ENCODE measurements around the gene CXorf49.
"Not testable (repeated sequence)": the region's sequence is repeated elsewhere in the genome, so short reads cannot be mapped to it uniquely, and the experiment has no call there.

DNA sequence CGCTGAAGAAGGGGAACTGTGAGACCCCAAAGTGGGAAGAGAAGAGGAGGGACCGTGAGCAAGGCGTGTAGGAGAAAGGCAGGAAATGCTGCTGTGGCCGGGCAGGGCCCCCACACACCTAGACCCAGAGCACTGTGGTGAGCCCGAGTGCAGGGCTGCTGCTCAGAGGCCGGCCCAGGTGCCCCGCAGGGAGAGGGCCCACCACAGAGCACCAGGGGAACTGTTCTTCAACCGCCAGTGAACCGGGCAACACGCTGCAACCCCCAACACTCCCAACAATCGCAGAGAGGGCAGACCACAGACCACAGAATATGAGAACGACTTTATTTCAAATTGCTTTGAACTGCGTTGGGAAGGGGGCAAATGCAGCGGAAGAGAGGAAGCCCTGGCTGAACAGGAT, 4.0 kb downstream of the CXorf49 start:
- TF ChIP-seq, protein P1, sequence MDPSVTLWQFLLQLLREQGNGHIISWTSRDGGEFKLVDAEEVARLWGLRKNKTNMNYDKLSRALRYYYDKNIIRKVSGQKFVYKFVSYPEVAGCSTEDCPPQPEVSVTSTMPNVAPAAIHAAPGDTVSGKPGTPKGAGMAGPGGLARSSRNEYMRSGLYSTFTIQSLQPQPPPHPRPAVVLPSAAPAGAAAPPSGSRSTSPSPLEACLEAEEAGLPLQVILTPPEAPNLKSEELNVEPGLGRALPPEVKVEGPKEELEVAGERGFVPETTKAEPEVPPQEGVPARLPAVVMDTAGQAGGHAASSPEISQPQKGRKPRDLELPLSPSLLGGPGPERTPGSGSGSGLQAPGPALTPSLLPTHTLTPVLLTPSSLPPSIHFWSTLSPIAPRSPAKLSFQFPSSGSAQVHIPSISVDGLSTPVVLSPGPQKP (IDR thresholded peaks at IDR 0.05; ENCODE audit: low read depth, low read length): not testable (repeated sequence)
- TF ChIP-seq, protein P2, sequence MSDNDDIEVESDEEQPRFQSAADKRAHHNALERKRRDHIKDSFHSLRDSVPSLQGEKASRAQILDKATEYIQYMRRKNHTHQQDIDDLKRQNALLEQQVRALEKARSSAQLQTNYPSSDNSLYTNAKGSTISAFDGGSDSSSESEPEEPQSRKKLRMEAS (IDR thresholded peaks at IDR 0.05; ENCODE audit: low read depth, low read length): not testable (repeated sequence)
- TF ChIP-seq CHD2 (IDR thresholded peaks at IDR 0.05; ENCODE audit: borderline replicate concordance, low read depth, low read length); JUND (IDR thresholded peaks at IDR 0.05; ENCODE audit: low read depth, low read length); CEBPB (IDR thresholded peaks at IDR 0.05; ENCODE audit: borderline replicate concordance in 1 of 2, low read depth in 2 of 2, low read length in 2 of 2); SP1 (IDR thresholded peaks at IDR 0.05; ENCODE audit: low read depth, low read length); POLR2AphosphoS5 (IDR thresholded peaks at IDR 0.05; ENCODE audit: low read length); ZBED1 (IDR thresholded peaks at IDR 0.05; ENCODE audit: borderline replicate concordance): not testable (repeated sequence)
- TF ChIP-seq, protein P3, sequence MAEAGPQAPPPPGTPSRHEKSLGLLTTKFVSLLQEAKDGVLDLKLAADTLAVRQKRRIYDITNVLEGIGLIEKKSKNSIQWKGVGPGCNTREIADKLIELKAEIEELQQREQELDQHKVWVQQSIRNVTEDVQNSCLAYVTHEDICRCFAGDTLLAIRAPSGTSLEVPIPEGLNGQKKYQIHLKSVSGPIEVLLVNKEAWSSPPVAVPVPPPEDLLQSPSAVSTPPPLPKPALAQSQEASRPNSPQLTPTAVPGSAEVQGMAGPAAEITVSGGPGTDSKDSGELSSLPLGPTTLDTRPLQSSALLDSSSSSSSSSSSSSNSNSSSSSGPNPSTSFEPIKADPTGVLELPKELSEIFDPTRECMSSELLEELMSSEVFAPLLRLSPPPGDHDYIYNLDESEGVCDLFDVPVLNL (IDR thresholded peaks at IDR 0.05; ENCODE audit: low read depth, low read length): not testable (repeated sequence)
- TF ChIP-seq, protein P4, sequence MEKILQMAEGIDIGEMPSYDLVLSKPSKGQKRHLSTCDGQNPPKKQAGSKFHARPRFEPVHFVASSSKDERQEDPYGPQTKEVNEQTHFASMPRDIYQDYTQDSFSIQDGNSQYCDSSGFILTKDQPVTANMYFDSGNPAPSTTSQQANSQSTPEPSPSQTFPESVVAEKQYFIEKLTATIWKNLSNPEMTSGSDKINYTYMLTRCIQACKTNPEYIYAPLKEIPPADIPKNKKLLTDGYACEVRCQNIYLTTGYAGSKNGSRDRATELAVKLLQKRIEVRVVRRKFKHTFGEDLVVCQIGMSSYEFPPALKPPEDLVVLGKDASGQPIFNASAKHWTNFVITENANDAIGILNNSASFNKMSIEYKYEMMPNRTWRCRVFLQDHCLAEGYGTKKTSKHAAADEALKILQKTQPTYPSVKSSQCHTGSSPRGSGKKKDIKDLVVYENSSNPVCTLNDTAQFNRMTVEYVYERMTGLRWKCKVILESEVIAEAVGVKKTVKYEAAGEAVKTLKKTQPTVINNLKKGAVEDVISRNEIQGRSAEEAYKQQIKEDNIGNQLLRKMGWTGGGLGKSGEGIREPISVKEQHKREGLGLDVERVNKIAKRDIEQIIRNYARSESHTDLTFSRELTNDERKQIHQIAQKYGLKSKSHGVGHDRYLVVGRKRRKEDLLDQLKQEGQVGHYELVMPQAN (conservative IDR thresholded peaks at IDR 0.05): not testable (repeated sequence)
- TF ChIP-seq, protein P5, sequence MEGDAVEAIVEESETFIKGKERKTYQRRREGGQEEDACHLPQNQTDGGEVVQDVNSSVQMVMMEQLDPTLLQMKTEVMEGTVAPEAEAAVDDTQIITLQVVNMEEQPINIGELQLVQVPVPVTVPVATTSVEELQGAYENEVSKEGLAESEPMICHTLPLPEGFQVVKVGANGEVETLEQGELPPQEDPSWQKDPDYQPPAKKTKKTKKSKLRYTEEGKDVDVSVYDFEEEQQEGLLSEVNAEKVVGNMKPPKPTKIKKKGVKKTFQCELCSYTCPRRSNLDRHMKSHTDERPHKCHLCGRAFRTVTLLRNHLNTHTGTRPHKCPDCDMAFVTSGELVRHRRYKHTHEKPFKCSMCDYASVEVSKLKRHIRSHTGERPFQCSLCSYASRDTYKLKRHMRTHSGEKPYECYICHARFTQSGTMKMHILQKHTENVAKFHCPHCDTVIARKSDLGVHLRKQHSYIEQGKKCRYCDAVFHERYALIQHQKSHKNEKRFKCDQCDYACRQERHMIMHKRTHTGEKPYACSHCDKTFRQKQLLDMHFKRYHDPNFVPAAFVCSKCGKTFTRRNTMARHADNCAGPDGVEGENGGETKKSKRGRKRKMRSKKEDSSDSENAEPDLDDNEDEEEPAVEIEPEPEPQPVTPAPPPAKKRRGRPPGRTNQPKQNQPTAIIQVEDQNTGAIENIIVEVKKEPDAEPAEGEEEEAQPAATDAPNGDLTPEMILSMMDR (IDR thresholded peaks at IDR 0.05 in 2 of 3, conservative IDR thresholded peaks at IDR 0.05 in 1 of 3; ENCODE audit: control insufficient read depth in 2 of 3, extremely low read depth in 1 of 3, insufficient read depth in 1 of 3, low read depth in 3 of 3, low read length in 3 of 3): not testable (repeated sequence)
